AG10803 (cell line): Measurements from ENCODE around the gene BZW1.
A peak's percentile ranks its signal among the peaks of the same experiment; 100 is the strongest.

Source experiments
- DNase-seq: peaks from one replicate; pipeline ENCODE4 v3.0.0; 2010; ENCODE audit warnings: low read depth
- H3K4me3 ChIP-seq: 2 replicates; pipeline ENCODE4 v1.5.1; 2011; ENCODE audit warnings: mild to moderate bottlenecking, low read length, control low read depth
- TF ChIP-seq, protein P1 (sequence below): conservative IDR thresholded peaks from 2 replicates; pipeline ENCODE4 v1.5.1; 2011; ENCODE audit warnings: mild to moderate bottlenecking, low read length, control low read depth, inconsistent platforms

The BZW1 gene

GRCh38 chr2:200861617-200862155 lies 50.0 kb downstream of the BZW1 start:
- DNase-seq = no peak

GRCh38 chr2:200862532-200863000 lies 50.9 kb downstream of the BZW1 start:
- peak; percentile 43 for DNase-seq
- H3K4me3 ChIP-seq = peak overlapping the region; percentile 96
- TF ChIP-seq, protein P1, sequence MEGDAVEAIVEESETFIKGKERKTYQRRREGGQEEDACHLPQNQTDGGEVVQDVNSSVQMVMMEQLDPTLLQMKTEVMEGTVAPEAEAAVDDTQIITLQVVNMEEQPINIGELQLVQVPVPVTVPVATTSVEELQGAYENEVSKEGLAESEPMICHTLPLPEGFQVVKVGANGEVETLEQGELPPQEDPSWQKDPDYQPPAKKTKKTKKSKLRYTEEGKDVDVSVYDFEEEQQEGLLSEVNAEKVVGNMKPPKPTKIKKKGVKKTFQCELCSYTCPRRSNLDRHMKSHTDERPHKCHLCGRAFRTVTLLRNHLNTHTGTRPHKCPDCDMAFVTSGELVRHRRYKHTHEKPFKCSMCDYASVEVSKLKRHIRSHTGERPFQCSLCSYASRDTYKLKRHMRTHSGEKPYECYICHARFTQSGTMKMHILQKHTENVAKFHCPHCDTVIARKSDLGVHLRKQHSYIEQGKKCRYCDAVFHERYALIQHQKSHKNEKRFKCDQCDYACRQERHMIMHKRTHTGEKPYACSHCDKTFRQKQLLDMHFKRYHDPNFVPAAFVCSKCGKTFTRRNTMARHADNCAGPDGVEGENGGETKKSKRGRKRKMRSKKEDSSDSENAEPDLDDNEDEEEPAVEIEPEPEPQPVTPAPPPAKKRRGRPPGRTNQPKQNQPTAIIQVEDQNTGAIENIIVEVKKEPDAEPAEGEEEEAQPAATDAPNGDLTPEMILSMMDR = no peak

More at GRCh38 chr2:200861617-200862155, 50.0 kb downstream of the BZW1 start:
- TF ChIP-seq, protein P1 = no peak
- H3K4me3 ChIP-seq = peak overlapping the region; percentile 96

DNA sequence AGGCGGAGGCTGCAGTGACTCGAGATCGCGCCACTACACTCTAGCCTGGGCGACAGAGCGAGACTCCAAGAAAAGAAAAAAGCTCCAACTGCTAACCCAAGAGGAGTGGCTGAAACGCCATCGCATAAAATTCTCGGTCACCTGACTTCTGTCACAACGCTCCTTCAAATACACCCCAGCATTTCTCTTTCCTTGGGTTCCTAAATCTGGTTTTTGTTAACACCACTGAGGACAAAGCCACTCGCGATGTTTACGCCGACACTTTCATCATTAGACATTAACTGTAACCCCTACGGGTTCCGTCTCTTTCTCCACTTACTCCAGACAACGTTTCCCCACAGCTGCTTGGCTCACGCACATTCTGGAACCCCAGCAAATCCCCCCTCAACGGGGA lies 52.1 kb downstream of the BZW1 start:
- TF ChIP-seq, protein P1 = no peak
- peak overlapping the region; percentile 96 for H3K4me3 ChIP-seq
- DNase-seq = no peak

DNA sequence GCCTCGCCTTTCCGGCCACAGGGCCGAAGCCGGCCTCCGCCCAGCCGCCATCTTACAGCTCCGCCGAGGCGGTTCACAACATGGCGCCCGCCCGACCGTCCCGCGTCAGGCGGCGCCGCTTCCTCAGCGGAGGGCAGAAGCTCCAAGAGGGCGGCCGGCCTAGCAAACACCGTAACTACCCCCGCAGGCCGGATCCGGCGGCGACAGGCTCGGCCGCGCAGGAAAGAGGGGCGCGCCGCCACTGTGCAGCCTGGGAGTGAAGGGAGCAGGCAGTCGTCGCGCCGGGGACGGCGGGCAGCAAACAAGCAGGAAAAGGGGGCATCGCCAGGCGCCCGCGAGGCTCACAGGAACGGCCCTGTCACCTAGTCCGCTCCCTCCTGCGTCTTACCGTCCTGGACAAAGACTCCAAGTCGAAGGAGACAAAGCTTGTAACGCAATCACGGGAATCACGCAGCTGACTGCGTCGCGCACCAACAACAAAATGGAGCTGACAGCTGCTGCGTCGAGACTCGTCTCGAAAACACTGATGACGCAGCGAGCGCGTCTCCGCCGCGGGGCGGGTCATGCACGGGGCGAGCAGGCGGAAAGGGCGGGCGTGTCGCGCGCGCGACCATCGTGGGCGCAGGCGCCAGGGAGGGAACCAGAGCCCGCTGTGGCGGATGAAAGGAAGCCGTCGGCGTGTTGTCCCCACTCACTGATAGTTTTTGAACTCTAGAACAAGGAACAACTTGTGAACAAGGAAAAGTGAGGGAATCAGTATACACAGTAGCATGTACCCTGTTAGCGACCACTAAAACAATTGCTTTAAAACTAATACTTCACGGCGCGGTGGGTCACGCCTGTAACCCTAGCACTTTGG lies 52.7 kb downstream of the BZW1 start, which contains the start of gene CLK1:
Gene CLK1, minus strand, starts transcription at position 483 of the 859 bp plus-strand sequence. CDS start 2,796 bp downstream, outside the sequence.
- DNase-seq = peak; percentile 91
- TF ChIP-seq, protein P1 = no peak
- peak within 1 kb of the TSS; percentile 96 for H3K4me3 ChIP-seq

DNA sequence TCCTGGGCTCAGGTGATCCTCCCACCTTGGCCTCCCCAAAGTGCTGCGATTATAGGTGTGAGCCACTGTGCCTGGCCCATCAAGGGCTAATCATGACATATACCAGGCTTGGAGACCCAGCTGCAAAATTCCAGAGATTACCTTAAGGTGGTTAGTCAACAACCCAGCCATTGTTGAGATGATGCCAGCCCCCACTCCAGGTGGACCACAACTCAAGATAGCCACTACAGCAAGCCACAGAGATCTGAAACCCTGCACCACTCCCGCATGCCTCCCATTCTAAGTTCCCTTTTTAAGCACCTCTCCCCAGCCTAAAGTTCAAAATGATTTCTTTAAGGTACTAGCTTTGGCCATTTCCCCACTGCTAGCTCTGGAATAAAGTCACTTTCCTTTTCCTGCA lies 57.3 kb downstream of the BZW1 start:
- TF ChIP-seq, protein P1 = no peak
- DNase-seq = no peak
- H3K4me3 ChIP-seq = no peak overlapping the region

DNA sequence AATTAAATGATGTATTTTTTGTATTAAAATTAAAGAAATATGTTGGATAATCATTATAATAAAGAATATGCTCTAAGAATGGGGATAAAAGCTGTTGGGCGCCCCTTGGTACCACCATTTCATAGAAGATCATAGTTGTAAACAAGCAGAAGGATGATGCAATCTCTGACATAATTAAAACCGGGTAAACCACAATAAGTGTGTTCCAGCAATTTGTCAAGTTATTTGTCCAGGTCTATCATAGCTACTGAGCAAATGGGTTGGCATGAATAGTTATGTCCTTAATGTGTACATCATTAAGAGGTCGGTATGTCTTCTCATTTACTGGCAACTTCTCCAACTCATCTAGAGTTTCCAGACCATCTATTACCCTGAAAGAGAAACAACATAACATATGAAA lies 59.4 kb downstream of the BZW1 start:
- TF ChIP-seq, protein P1 = no peak
- no peak overlapping the region for H3K4me3 ChIP-seq
- peak; percentile 70 for DNase-seq
